IPS DF 4.7 (cell line): ENCODE data around the gene GFRAL.

Experiments
- DNase-seq: peaks from one replicate; pipeline ENCODE4 v3.0.0-alpha.2; 2013; ENCODE audit warnings: low spot score; ENCODE audit errors: extremely low read depth

The GFRAL gene

DNA sequence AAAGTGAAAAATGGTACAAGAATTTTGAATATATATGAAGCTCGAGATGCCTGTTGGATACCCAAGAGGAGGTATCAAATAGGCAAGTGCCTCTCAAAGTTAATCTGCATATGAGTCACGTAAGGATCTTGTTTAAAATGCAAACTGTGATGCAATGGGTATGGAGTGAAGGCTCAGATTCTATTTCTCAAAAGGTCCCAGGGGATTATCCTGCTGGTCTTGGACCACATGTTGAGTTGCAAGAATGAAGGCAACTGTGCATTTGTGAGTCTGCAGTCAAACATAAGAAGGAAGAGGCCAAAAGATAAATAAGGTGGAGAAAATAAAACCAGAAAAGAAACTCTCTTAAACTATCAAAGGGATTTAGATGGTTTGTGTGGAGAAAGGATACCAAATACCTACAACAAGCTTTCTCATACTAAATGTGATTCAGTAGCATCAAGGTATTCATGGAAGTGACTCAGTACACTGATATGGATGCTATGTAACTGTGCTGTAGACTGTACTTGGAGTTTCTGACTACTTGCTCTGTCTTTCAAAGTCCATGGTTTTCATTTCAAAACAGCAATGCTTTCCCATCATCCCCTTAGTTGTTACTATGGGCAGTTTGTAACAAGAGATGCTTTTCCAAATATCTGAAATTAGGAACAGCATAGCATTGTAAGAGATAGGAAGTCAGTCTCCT, 106.3 kb downstream of the GFRAL start:
- DNase-seq = no peak

- DNase-seq = no peak
Measured at GRCh38 chr6:55437141-55437540, 109.9 kb downstream of the GFRAL start.

DNA sequence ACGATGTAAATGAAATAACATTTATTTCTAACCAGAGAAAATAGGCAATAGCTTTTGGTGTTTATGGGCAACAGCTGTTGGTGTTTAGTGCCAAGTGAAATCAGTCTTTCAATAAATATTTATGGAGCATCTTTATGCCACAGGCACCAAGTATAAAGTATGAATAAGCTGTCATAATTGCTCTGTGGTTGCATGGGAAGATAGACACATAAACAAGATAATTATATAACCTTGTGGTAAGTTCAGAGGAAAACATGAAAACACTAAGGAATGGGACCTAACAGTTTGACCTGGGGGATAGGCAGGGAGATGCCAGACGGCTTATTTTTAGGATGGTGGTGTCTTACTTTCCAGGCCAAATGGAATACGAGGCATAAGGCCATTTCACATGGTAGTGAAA, 110.9 kb downstream of the GFRAL start:
- DNase-seq = no peak

- no peak for DNase-seq
Measured at GRCh38 chr6:55443238-55444134, 116.2 kb downstream of the GFRAL start.

- DNase-seq = no peak
Measured at GRCh38 chr6:55445648-55446204, 118.5 kb downstream of the GFRAL start.

GRCh38 chr6:55447891-55448290, 120.6 kb downstream of the GFRAL start:
- DNase-seq = no peak

GRCh38 chr6:55448451-55448850, 121.2 kb downstream of the GFRAL start:
- no peak for DNase-seq

GRCh38 chr6:55449225-55449624, 122.0 kb downstream of the GFRAL start:
- no peak for DNase-seq

DNA sequence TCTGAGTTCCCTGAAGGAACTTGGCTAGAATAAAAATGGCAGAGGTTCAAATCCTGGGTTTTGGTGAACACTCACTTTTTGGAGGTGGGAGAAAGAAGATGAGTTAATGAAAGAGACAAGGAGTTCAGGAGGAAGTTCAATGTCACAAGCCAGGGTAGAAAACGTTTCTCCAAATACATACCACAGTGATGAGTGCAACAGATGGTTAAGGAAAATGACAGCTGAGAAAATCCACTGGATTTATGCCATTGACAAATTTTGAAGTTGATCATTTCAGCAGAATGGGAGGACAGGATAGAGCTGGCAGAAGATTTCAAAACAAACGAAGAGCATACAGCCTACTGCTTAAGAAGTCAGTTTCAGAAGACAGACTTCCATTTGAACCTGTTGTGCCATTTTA, 122.7 kb downstream of the GFRAL start:
- DNase-seq = no peak
